MM.1S (cell line): ENCODE measurements around the gene AGFG1.

Experiments used
- DNase-seq: peaks from one replicate; pipeline ENCODE4 v3.0.0-alpha.2; 2015
- H2AFZ ChIP-seq: fragments of 300-600 bp; sonication (generic); 2 replicates; pipeline ENCODE4 v1.6.0; 2016; ENCODE audit warnings: antibody characterized with exemption, low read length
- H3F3A ChIP-seq: fragments of 300-600 bp; sonication (generic); 2 replicates; pipeline ENCODE4 v1.6.1; 2016; ENCODE audit warnings: mild to moderate bottlenecking, antibody characterized with exemption, low read length, moderate library complexity, mixed read lengths; ENCODE audit not compliant: insufficient read depth
- H3K27ac ChIP-seq: fragments of 300-600 bp; sonication (generic); 2 replicates; pipeline ENCODE4 v1.5.1; 2016; ENCODE audit warnings: mild to moderate bottlenecking, low read length
- H3K27me3 ChIP-seq: fragments of 300-600 bp; sonication (generic); replicated peaks from 2 replicates; pipeline ENCODE4 v1.6.0; 2016; ENCODE audit warnings: low read length; ENCODE audit not compliant: insufficient read depth
- H3K36me3 ChIP-seq: fragments of 300-600 bp; sonication (generic); replicated peaks from 2 replicates; pipeline ENCODE4 v1.6.1; 2016; ENCODE audit warnings: mild to moderate bottlenecking, low read length, mixed read lengths; ENCODE audit not compliant: insufficient read depth
- H3K4me1 ChIP-seq: fragments of 300-600 bp; sonication (generic); 2 replicates; pipeline ENCODE4 v1.6.1; 2016; ENCODE audit warnings: low read length, mixed read lengths
- H3K4me2 ChIP-seq: fragments of 300-600 bp; sonication (generic); 2 replicates; pipeline ENCODE4 v1.6.0; 2016; ENCODE audit warnings: low read depth, low read length
- H3K4me3 ChIP-seq: fragments of 300-600 bp; sonication (generic); 2 replicates; pipeline ENCODE4 v1.5.1; 2016; ENCODE audit warnings: low read length, mixed read lengths
- H3K79me2 ChIP-seq: fragments of 300-600 bp; sonication (generic); 2 replicates; pipeline ENCODE4 v1.6.1; 2016; ENCODE audit warnings: mixed run types, low read length, mixed read lengths
- H3K9ac ChIP-seq: fragments of 300-600 bp; sonication (generic); 2 replicates; pipeline ENCODE4 v1.6.1; 2016; ENCODE audit warnings: low read length, mixed read lengths
- H3K9me2 ChIP-seq: fragments of 300-600 bp; sonication (generic); replicated peaks from 2 replicates; pipeline ENCODE4 v1.6.1; 2016; ENCODE audit warnings: mild to moderate bottlenecking, low read length, mixed read lengths; ENCODE audit not compliant: insufficient read depth
- H3K9me3 ChIP-seq: fragments of 300-600 bp; sonication (generic); replicated peaks from 2 replicates; pipeline ENCODE4 v1.6.1; 2016; ENCODE audit warnings: mild to moderate bottlenecking, low read length, mixed read lengths; ENCODE audit not compliant: insufficient read depth
- H4K20me1 ChIP-seq: fragments of 300-600 bp; sonication (generic); 2 replicates; pipeline ENCODE4 v1.6.1; 2016; ENCODE audit warnings: mild to moderate bottlenecking, low read length, moderate library complexity, mixed read lengths; ENCODE audit not compliant: insufficient read depth
- EZH2 ChIP-seq: fragments of 300-600 bp; sonication (generic); optimal IDR thresholded peaks from 2 replicates; pipeline ENCODE3; 2017; ENCODE audit warnings: low read depth, mild to moderate bottlenecking, antibody characterized with exemption, low read length, mixed read lengths
- EZH2phosphoT487 ChIP-seq: fragments of 300-600 bp; sonication (generic); IDR thresholded peaks from 2 replicates; pipeline ENCODE4 v1.6.1; 2018; ENCODE audit warnings: antibody characterized with exemption, low read length
- TF ChIP-seq, protein P1 (sequence below): fragments of 300-600 bp; sonication (generic); IDR thresholded peaks from 2 replicates; pipeline ENCODE4 v1.5.1; 2016; ENCODE audit warnings: antibody characterized with exemption, low read length, mixed read lengths

The AGFG1 gene

DNA sequence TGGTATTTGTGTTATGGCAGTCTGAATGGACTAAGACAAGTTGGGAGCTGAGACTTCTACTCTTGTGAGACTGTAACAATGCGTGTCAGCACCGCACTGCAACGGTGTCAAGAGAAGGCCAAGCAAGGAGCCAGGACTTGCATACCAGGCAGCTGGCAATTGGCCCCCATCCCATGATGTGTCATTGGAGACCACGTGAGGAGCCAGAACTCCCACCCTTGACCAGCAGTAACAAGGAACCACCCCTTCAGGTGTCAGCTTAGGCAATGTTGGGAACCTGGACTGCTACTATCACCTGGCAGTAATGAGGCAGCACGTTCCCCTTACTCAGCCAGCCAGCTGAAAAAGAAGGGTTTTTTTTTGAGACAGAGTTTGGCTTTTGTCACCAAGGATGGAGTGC is 32.7 kb upstream of the AGFG1 start:
- H3K36me3 ChIP-seq = no peaks in the 10 kb centered on the region
- no peak overlapping the region for H3K9ac ChIP-seq
- no peak for DNase-seq
- no peak overlapping the region for H3K4me2 ChIP-seq
- H4K20me1 ChIP-seq = no peaks in the 10 kb centered on the region
- H3F3A ChIP-seq = no peaks in the 10 kb centered on the region
- H3K9me3 ChIP-seq = no peaks in the 10 kb centered on the region
- no peaks in the 10 kb centered on the region for H3K9me2 ChIP-seq
- H2AFZ ChIP-seq = no peak overlapping the region
- no peak overlapping the region for H3K4me3 ChIP-seq
- H3K79me2 ChIP-seq = no peaks in the 10 kb centered on the region
- H3K27ac ChIP-seq = no peak overlapping the region
- no peaks in the 10 kb centered on the region for H3K27me3 ChIP-seq
- TF ChIP-seq, protein P1, sequence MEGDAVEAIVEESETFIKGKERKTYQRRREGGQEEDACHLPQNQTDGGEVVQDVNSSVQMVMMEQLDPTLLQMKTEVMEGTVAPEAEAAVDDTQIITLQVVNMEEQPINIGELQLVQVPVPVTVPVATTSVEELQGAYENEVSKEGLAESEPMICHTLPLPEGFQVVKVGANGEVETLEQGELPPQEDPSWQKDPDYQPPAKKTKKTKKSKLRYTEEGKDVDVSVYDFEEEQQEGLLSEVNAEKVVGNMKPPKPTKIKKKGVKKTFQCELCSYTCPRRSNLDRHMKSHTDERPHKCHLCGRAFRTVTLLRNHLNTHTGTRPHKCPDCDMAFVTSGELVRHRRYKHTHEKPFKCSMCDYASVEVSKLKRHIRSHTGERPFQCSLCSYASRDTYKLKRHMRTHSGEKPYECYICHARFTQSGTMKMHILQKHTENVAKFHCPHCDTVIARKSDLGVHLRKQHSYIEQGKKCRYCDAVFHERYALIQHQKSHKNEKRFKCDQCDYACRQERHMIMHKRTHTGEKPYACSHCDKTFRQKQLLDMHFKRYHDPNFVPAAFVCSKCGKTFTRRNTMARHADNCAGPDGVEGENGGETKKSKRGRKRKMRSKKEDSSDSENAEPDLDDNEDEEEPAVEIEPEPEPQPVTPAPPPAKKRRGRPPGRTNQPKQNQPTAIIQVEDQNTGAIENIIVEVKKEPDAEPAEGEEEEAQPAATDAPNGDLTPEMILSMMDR = no peak
- TF ChIP-seq EZH2 (no peak), EZH2phosphoT487 (no peak)
- no peaks in the 10 kb centered on the region for H3K4me1 ChIP-seq

DNA sequence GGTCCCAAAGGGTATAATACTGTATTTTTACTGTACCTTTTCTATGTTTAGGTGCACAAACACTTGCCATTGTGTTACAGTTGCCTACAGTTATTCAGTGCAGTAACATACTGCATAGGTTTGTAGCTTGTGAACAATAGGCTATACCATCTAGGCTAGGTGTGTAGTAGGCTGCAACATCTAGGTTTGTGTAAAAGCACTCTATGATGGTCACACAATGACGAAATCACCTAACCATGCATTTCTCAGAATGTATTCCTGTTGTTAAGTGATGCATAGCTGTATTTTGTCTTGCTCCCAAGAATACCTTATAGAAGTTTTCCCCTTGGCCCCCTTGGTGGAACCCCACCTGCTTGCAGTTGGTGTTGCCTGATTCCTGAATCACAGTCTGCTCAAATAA is 29.3 kb upstream of the AGFG1 start:
- H3K4me1 ChIP-seq = no peaks in the 10 kb centered on the region
- no peaks in the 10 kb centered on the region for H3F3A ChIP-seq
- no peaks in the 10 kb centered on the region for H3K79me2 ChIP-seq
- H3K9ac ChIP-seq = no peak overlapping the region
- no peaks in the 10 kb centered on the region for H3K36me3 ChIP-seq
- H3K9me3 ChIP-seq = no peaks in the 10 kb centered on the region
- no peak overlapping the region for H3K4me3 ChIP-seq
- H3K27ac ChIP-seq = no peak overlapping the region
- no peak for DNase-seq
- no peak overlapping the region for H2AFZ ChIP-seq
- no peak overlapping the region for H3K4me2 ChIP-seq
- TF ChIP-seq, protein P1 = no peak
- TF ChIP-seq EZH2 (no peak), EZH2phosphoT487 (no peak)
- H3K27me3 ChIP-seq = no peaks in the 10 kb centered on the region
- H4K20me1 ChIP-seq = no peaks in the 10 kb centered on the region
- H3K9me2 ChIP-seq = no peaks in the 10 kb centered on the region

- Histone ChIP-seq H3K9me2 (no peaks in the 10 kb centered on the region), H3F3A (no peaks in the 10 kb centered on the region), H3K9me3 (no peaks in the 10 kb centered on the region), H3K36me3 (no peaks in the 10 kb centered on the region), H3K4me1 (no peaks in the 10 kb centered on the region), H3K4me2 (no peak overlapping the region), H3K9ac (no peak overlapping the region), H3K4me3 (no peak overlapping the region), H2AFZ (no peak overlapping the region), H3K27me3 (no peaks in the 10 kb centered on the region), H3K27ac (no peak overlapping the region), H4K20me1 (no peaks in the 10 kb centered on the region), H3K79me2 (no peaks in the 10 kb centered on the region)
- no peak for TF ChIP-seq EZH2
- TF ChIP-seq, protein P1 = no peak
- no peak for TF ChIP-seq EZH2phosphoT487
- no peak for DNase-seq
Measured at GRCh38 chr2:227443889-227444568, 27.9 kb upstream of the AGFG1 start.
